ENCODE data around the gene MTCL1. TPM values are rescaled to one million over a fixed set of nuclear protein-coding genes. Genes with fewer than 3 reads are reported as not detected.

Gene MTCL1
- total and polyA plus RNA-seq, 2 of the 8 experiments (the other 6 are each of a cell fraction or from before 2014, with no cell fraction given): 16.6 to 60.8 TPM

GRCh38 chr18:8806798-8807487 is 101.6 kb downstream of the MTCL1 start (continued):
- TF ChIP-seq, protein P1, sequence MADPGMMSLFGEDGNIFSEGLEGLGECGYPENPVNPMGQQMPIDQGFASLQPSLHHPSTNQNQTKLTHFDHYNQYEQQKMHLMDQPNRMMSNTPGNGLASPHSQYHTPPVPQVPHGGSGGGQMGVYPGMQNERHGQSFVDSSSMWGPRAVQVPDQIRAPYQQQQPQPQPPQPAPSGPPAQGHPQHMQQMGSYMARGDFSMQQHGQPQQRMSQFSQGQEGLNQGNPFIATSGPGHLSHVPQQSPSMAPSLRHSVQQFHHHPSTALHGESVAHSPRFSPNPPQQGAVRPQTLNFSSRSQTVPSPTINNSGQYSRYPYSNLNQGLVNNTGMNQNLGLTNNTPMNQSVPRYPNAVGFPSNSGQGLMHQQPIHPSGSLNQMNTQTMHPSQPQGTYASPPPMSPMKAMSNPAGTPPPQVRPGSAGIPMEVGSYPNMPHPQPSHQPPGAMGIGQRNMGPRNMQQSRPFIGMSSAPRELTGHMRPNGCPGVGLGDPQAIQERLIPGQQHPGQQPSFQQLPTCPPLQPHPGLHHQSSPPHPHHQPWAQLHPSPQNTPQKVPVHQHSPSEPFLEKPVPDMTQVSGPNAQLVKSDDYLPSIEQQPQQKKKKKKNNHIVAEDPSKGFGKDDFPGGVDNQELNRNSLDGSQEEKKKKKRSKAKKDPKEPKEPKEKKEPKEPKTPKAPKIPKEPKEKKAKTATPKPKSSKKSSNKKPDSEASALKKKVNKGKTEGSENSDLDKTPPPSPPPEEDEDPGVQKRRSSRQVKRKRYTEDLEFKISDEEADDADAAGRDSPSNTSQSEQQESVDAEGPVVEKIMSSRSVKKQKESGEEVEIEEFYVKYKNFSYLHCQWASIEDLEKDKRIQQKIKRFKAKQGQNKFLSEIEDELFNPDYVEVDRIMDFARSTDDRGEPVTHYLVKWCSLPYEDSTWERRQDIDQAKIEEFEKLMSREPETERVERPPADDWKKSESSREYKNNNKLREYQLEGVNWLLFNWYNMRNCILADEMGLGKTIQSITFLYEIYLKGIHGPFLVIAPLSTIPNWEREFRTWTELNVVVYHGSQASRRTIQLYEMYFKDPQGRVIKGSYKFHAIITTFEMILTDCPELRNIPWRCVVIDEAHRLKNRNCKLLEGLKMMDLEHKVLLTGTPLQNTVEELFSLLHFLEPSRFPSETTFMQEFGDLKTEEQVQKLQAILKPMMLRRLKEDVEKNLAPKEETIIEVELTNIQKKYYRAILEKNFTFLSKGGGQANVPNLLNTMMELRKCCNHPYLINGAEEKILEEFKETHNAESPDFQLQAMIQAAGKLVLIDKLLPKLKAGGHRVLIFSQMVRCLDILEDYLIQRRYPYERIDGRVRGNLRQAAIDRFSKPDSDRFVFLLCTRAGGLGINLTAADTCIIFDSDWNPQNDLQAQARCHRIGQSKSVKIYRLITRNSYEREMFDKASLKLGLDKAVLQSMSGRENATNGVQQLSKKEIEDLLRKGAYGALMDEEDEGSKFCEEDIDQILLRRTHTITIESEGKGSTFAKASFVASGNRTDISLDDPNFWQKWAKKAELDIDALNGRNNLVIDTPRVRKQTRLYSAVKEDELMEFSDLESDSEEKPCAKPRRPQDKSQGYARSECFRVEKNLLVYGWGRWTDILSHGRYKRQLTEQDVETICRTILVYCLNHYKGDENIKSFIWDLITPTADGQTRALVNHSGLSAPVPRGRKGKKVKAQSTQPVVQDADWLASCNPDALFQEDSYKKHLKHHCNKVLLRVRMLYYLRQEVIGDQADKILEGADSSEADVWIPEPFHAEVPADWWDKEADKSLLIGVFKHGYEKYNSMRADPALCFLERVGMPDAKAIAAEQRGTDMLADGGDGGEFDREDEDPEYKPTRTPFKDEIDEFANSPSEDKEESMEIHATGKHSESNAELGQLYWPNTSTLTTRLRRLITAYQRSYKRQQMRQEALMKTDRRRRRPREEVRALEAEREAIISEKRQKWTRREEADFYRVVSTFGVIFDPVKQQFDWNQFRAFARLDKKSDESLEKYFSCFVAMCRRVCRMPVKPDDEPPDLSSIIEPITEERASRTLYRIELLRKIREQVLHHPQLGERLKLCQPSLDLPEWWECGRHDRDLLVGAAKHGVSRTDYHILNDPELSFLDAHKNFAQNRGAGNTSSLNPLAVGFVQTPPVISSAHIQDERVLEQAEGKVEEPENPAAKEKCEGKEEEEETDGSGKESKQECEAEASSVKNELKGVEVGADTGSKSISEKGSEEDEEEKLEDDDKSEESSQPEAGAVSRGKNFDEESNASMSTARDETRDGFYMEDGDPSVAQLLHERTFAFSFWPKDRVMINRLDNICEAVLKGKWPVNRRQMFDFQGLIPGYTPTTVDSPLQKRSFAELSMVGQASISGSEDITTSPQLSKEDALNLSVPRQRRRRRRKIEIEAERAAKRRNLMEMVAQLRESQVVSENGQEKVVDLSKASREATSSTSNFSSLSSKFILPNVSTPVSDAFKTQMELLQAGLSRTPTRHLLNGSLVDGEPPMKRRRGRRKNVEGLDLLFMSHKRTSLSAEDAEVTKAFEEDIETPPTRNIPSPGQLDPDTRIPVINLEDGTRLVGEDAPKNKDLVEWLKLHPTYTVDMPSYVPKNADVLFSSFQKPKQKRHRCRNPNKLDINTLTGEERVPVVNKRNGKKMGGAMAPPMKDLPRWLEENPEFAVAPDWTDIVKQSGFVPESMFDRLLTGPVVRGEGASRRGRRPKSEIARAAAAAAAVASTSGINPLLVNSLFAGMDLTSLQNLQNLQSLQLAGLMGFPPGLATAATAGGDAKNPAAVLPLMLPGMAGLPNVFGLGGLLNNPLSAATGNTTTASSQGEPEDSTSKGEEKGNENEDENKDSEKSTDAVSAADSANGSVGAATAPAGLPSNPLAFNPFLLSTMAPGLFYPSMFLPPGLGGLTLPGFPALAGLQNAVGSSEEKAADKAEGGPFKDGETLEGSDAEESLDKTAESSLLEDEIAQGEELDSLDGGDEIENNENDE (IDR thresholded peaks at IDR 0.05; ENCODE audit: insufficient replicate concordance, low read length): no peak
- TF ChIP-seq BACH1 (IDR thresholded peaks at IDR 0.05; ENCODE audit: low read length) (no peak), KDM1A (IDR thresholded peaks at IDR 0.05; ENCODE audit: borderline replicate concordance, low read length) (no peak)
